ENCODE data around the gene OR4C6.

Gene OR4C6

DNA sequence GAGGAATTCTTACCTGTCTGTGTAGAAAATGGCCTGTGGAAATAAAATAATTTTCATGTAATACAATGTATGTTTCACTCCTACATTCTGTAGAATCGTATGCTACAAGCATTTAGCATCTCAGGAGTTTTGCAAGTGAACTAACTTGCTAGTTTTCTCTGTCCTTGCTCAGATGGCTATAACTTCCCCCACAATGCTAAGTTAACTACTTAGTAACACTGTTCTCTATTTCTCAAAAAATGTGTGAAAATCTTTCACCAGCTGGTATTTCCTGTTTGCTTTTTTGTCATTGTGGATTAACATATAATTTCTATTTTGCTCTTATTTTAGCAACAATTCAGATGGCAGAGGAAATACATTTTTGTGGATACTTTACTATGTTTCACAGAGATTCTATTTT is 9.4 kb upstream of the OR4C6 start:
- ChIA-PET CTCF (no interaction called here), POLR2A (no interaction called here)
- no peak for TF ChIP-seq ZNF501 (tag by site-specific recombination; IDR thresholded peaks at IDR 0.05)
- TF ChIP-seq FEZF1 (tag by site-specific recombination; IDR thresholded peaks at IDR 0.05): no peak
- no peak for TF ChIP-seq ZFP41 (tag by site-specific recombination; IDR thresholded peaks at IDR 0.05; ENCODE audit: borderline replicate concordance)
- TF ChIP-seq ZNF48 (tag by site-specific recombination; IDR thresholded peaks at IDR 0.05): no peak
- TF ChIP-seq ZNF677 (tag by site-specific recombination; IDR thresholded peaks at IDR 0.05): no peak
- no peak for TF ChIP-seq ZNF777 (tag by site-specific recombination; IDR thresholded peaks at IDR 0.05; ENCODE audit: borderline replicate concordance)
- TF ChIP-seq ZNF394 (tag by site-specific recombination; IDR thresholded peaks at IDR 0.05; ENCODE audit: borderline replicate concordance): no peak
- TF ChIP-seq, protein P1, sequence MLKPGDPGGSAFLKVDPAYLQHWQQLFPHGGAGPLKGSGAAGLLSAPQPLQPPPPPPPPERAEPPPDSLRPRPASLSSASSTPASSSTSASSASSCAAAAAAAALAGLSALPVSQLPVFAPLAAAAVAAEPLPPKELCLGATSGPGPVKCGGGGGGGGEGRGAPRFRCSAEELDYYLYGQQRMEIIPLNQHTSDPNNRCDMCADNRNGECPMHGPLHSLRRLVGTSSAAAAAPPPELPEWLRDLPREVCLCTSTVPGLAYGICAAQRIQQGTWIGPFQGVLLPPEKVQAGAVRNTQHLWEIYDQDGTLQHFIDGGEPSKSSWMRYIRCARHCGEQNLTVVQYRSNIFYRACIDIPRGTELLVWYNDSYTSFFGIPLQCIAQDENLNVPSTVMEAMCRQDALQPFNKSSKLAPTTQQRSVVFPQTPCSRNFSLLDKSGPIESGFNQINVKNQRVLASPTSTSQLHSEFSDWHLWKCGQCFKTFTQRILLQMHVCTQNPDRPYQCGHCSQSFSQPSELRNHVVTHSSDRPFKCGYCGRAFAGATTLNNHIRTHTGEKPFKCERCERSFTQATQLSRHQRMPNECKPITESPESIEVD (tag by site-specific recombination; IDR thresholded peaks at IDR 0.05): no peak
- TF ChIP-seq ZNF239 (tag by site-specific recombination; IDR thresholded peaks at IDR 0.05): no peak
- TF ChIP-seq ZNF202 (tag by site-specific recombination; IDR thresholded peaks at IDR 0.05; ENCODE audit: borderline replicate concordance): no peak
- no peak for TF ChIP-seq ZNF354C (tag by site-specific recombination; IDR thresholded peaks at IDR 0.05; ENCODE audit: borderline replicate concordance, low read depth)
- TF ChIP-seq, protein P2, sequence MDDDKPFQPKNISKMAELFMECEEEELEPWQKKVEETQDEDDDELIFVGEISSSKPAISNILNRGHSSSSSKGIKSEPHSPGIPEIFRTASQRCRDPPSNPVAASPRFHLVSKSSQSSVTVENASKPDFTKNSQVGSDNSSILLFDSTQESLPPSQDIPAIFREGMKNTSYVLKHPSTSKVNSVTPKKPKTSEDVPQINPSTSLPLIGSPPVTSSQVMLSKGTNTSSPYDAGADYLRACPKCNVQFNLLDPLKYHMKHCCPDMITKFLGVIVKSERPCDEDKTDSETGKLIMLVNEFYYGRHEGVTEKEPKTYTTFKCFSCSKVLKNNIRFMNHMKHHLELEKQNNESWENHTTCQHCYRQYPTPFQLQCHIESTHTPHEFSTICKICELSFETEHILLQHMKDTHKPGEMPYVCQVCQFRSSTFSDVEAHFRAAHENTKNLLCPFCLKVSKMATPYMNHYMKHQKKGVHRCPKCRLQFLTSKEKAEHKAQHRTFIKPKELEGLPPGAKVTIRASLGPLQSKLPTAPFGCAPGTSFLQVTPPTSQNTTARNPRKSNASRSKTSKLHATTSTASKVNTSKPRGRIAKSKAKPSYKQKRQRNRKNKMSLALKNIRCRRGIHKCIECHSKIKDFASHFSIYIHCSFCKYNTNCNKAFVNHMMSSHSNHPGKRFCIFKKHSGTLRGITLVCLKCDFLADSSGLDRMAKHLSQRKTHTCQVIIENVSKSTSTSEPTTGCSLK (tag by site-specific recombination; IDR thresholded peaks at IDR 0.05): no peak
- TF ChIP-seq ZNF610 (tag by site-specific recombination; IDR thresholded peaks at IDR 0.05; ENCODE audit: borderline replicate concordance): no peak
- no peak for TF ChIP-seq ZNF404 (tag by site-specific recombination; IDR thresholded peaks at IDR 0.05)
- no peak for TF ChIP-seq ZNF266 (tag by site-specific recombination; IDR thresholded peaks at IDR 0.05; ENCODE audit: low read depth)
- no peak for TF ChIP-seq ZNF473 (tag by site-specific recombination; IDR thresholded peaks at IDR 0.05)
- Histone ChIP-seq H3K4me3 (ENCODE audit: low read depth, low read length) (no peak overlapping the region), H3K27ac (ENCODE audit: extremely low read depth, low read depth, low read length) (no peak overlapping the region), H3K4me1 (ENCODE audit: control insufficient read depth, insufficient read depth, low read length) (no peaks in the 10 kb centered on the region), H3K36me3 (ENCODE audit: control insufficient read depth in 2 of 2, insufficient read depth in 1 of 2, low read length in 2 of 2) (no peaks in the 10 kb centered on the region), H3K9me3 (ENCODE audit: control insufficient read depth, insufficient read depth, low read depth, low read length) (no peaks in the 10 kb centered on the region)

DNA sequence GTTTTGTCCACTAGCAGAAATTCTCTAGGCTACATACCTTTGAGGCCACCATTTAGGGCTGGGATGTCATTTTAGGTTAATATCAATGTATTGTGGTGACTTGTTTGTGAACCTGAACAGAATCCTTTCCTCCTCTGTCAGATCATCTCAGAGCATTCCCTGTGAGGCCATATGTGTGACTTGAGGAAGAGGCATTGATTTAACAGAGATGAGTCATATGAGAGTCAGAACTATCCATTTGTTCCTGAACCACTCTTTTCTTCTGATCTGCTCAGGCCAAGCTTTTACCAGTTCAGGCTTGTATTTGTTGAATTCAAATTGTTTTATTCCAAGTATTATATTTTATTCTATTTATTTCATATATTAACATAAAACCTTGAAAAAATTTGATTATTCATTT is 6.9 kb upstream of the OR4C6 start:
- no peaks in the 10 kb centered on the region for H3K4me1 ChIP-seq (ENCODE audit: control insufficient read depth, insufficient read depth, low read length)
- no peak overlapping the region for H3K27ac ChIP-seq (ENCODE audit: extremely low read depth, low read depth, low read length)
- CTCF ChIA-PET: no interaction called here
- POLR2A ChIA-PET: no interaction called here
- no peaks in the 10 kb centered on the region for H3K9me3 ChIP-seq (ENCODE audit: control insufficient read depth, insufficient read depth, low read depth, low read length)
- TF ChIP-seq ZNF791 (tag by site-specific recombination; IDR thresholded peaks at IDR 0.05) (no peak), ZNF624 (tag by site-specific recombination; IDR thresholded peaks at IDR 0.05) (no peak)
- TF ChIP-seq, protein P3, sequence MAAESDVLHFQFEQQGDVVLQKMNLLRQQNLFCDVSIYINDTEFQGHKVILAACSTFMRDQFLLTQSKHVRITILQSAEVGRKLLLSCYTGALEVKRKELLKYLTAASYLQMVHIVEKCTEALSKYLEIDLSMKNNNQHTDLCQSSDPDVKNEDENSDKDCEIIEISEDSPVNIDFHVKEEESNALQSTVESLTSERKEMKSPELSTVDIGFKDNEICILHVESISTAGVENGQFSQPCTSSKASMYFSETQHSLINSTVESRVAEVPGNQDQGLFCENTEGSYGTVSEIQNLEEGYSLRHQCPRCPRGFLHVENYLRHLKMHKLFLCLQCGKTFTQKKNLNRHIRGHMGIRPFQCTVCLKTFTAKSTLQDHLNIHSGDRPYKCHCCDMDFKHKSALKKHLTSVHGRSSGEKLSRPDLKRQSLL (tag by site-specific recombination; IDR thresholded peaks at IDR 0.05): no peak
- TF ChIP-seq, protein P4, sequence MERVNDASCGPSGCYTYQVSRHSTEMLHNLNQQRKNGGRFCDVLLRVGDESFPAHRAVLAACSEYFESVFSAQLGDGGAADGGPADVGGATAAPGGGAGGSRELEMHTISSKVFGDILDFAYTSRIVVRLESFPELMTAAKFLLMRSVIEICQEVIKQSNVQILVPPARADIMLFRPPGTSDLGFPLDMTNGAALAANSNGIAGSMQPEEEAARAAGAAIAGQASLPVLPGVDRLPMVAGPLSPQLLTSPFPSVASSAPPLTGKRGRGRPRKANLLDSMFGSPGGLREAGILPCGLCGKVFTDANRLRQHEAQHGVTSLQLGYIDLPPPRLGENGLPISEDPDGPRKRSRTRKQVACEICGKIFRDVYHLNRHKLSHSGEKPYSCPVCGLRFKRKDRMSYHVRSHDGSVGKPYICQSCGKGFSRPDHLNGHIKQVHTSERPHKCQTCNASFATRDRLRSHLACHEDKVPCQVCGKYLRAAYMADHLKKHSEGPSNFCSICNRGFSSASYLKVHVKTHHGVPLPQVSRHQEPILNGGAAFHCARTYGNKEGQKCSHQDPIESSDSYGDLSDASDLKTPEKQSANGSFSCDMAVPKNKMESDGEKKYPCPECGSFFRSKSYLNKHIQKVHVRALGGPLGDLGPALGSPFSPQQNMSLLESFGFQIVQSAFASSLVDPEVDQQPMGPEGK (tag by site-specific recombination; IDR thresholded peaks at IDR 0.05): no peak
- TF ChIP-seq, protein P5, sequence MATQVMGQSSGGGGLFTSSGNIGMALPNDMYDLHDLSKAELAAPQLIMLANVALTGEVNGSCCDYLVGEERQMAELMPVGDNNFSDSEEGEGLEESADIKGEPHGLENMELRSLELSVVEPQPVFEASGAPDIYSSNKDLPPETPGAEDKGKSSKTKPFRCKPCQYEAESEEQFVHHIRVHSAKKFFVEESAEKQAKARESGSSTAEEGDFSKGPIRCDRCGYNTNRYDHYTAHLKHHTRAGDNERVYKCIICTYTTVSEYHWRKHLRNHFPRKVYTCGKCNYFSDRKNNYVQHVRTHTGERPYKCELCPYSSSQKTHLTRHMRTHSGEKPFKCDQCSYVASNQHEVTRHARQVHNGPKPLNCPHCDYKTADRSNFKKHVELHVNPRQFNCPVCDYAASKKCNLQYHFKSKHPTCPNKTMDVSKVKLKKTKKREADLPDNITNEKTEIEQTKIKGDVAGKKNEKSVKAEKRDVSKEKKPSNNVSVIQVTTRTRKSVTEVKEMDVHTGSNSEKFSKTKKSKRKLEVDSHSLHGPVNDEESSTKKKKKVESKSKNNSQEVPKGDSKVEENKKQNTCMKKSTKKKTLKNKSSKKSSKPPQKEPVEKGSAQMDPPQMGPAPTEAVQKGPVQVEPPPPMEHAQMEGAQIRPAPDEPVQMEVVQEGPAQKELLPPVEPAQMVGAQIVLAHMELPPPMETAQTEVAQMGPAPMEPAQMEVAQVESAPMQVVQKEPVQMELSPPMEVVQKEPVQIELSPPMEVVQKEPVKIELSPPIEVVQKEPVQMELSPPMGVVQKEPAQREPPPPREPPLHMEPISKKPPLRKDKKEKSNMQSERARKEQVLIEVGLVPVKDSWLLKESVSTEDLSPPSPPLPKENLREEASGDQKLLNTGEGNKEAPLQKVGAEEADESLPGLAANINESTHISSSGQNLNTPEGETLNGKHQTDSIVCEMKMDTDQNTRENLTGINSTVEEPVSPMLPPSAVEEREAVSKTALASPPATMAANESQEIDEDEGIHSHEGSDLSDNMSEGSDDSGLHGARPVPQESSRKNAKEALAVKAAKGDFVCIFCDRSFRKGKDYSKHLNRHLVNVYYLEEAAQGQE (tag by site-specific recombination; IDR thresholded peaks at IDR 0.05): no peak
- H3K36me3 ChIP-seq (ENCODE audit: control insufficient read depth in 2 of 2, insufficient read depth in 1 of 2, low read length in 2 of 2): no peaks in the 10 kb centered on the region
- no peak overlapping the region for H3K4me3 ChIP-seq (ENCODE audit: low read depth, low read length)
